Astrocyte of the hippocampus (primary cell): Measurements from ENCODE around the gene NUDT16L1.

ENCODE experiments used
- DNase-seq: peaks from one replicate; pipeline ENCODE4 v3.0.0; 2011; ENCODE audit warnings: low read depth, low spot score

NUDT16L1 gene

DNA sequence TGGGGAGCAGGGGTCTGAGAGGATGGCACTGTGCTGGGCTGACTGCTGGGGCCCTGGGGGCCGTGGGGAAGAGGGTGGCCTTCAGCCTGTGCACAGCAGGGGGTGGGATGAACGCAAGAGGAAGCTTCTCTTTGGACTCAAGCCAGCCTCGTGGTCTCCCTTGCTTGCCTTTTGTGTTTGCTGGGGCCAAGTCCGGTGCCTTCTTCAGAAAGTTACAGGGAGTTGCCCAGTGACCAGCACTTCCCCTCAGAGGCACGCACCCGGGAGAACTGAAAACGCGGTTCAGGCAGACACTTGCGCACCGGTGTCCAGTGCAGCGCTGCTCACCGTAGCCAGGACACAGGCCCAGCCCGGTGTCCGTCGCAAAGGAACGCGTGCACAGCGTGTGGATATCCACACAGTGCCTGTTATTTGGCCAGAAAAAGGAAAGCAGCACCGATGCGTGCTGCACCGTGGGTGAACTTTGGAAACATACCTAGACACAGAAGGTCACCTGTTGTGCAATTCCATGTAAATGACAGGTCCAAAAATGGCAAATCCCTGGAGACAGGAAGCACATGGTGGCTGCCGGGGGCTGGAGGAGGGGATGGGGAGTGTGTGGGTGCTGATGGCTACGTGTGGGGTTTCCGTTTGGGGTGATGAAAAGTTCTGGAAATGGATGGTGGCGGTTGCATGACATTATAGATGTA, 29.4 kb upstream of the NUDT16L1 start:
- no peak for DNase-seq

- DNase-seq, result no peak
Observed at GRCh38 chr16:4664538-4665418, 28.6 kb upstream of the NUDT16L1 start.

GRCh38 chr16:4666537-4667202, 26.7 kb upstream of the NUDT16L1 start:
- no peak for DNase-seq

GRCh38 chr16:4667203-4667963, 26.0 kb upstream of the NUDT16L1 start:
- DNase-seq, result no peak

GRCh38 chr16:4668313-4668960, 24.9 kb upstream of the NUDT16L1 start:
- no peak for DNase-seq

DNA sequence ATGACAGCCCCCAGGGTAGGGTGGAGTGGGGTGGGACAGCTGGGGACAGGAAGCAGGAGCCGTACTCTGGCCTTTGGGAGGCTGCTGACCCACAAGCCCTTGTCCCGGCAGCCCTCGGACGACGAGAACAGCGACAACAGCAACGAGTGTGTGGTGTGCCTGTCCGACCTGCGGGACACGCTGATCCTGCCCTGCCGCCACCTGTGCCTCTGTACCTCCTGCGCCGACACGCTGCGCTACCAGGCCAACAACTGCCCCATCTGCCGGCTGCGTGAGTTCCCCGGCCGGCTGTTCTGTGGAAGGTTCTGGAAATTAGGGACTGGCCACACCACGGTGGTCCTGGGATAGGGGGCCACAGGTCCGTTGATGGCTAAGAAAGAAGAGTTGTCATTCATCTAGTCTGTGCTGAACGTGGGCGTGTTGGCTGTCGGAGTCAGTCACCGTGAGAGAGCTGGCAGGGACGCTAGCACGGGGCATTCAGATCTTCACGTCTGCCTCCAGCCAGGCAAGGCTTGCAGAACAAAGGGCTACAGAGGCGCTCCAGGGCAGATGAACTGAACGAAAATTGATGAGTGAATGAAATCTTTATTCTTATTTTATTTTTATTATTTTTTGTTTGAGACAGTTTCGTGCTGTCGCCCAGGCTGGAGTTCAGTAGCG, 19.8 kb upstream of the NUDT16L1 start:
- DNase-seq, result no peak

DNA sequence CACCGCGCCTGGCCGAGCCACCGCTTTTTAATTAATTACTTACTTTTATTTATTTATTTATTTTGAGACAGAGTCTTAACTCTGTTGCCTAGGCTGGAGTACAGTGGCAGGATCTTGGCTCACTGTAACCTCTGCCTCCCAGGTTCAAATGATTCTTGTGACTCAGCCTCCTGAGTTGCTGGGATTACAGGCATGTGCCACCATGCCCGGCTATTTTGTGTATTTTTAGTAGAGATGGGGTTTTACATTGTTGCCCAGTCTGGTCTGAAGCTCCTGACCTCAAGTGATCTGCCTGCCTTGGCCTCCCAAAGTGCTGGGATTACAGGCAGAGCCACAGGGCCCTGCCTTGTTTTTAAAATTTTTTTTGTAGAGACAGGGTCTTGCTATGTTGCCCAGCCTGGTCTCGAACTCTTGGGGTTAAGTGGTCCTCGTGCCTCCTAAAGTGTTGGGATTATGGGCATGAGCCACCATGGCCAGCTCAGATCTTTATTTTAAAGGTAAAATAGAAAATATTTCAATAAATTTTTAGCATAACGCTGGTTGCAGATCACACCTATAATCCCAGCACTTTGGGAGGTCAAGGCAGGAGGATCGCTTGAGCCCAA, 18.3 kb upstream of the NUDT16L1 start:
- DNase-seq, result no peak

- no peak for DNase-seq
Observed at GRCh38 chr16:4675864-4676786, 17.2 kb upstream of the NUDT16L1 start.

GRCh38 chr16:4676831-4677230, 16.5 kb upstream of the NUDT16L1 start:
- DNase-seq, result no peak

- DNase-seq, result no peak
Observed at GRCh38 chr16:4677390-4677789, 16.0 kb upstream of the NUDT16L1 start.

- DNase-seq, result no peak
Observed at GRCh38 chr16:4677994-4678393, 15.4 kb upstream of the NUDT16L1 start.

DNA sequence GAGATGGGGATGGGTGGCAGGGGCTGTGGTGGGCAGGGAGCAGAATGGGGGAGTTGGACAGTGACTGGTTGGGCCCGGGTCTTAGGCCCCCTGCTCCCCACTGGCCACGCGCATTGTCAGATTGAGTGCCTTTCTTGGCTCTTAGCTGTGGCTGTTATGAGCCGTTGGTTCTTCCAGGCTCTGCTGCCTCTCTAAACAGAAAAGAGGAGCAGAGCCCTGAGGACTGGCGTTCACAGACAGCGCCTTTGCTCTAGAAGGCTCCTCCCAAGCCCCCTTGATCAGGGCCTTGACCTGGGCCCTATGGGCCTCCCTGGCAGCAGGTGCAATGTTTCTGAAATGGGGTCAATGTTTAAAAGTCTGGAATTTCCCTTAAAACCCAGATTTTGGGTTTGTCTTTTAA, 14.8 kb upstream of the NUDT16L1 start:
- DNase-seq, result no peak

- no peak for DNase-seq
Observed at GRCh38 chr16:4679156-4679849, 14.1 kb upstream of the NUDT16L1 start.

GRCh38 chr16:4679850-4680636, 13.3 kb upstream of the NUDT16L1 start:
- DNase-seq, result no peak

- no peak for DNase-seq
Observed at GRCh38 chr16:4680673-4681470, 12.5 kb upstream of the NUDT16L1 start.

GRCh38 chr16:4681471-4682083, 11.8 kb upstream of the NUDT16L1 start:
- DNase-seq, result no peak
